GM18858 (cell line): ENCODE measurements around the gene TMEM248.
"Not testable (repeated sequence)": the region's sequence is repeated elsewhere in the genome, so short reads cannot be mapped to it uniquely, and the experiment has no call there.

Source experiments
- ATAC-seq: cut with Tn5 transposase; IDR thresholded peaks from one replicate; pipeline ENCODE4 v1.9.1; 2021; ENCODE audit not compliant: unreplicated experiment

The TMEM248 gene, protein sequence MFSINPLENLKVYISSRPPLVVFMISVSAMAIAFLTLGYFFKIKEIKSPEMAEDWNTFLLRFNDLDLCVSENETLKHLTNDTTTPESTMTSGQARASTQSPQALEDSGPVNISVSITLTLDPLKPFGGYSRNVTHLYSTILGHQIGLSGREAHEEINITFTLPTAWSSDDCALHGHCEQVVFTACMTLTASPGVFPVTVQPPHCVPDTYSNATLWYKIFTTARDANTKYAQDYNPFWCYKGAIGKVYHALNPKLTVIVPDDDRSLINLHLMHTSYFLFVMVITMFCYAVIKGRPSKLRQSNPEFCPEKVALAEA

DNA sequence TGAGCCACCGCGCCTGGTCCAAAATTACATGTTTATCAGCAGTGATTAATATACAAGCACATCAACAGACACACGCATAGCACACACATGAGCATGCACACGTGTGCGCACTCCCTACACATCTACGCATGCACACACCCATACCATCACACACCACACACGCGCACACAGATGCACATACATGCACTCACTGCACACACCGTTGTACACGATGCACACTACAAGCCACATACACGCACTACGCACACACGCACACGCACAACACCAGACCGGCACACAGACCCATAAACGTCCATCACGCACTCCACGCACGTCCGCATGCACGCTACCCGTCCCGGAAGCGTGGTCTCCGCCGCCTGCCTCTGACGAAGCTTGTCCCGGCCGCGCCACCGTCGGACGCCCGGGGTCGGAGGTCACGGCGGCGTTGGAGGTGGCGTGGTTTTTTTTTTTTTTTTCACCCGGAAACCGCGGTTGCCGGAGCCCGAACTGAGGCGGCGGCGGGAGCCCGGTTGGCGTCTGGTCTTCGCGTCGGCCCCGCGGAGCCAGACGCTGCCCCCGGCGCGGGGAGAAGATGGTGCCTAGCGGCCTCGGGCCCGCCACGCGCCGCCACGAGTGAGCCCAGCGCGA is at the start of gene TMEM248:
Gene TMEM248 (plus strand): TSS at position 457 of the 627 bp plus-strand sequence. CDS start 20,641 bp downstream, outside the sequence.
- ATAC-seq: peak; percentile 79

DNA sequence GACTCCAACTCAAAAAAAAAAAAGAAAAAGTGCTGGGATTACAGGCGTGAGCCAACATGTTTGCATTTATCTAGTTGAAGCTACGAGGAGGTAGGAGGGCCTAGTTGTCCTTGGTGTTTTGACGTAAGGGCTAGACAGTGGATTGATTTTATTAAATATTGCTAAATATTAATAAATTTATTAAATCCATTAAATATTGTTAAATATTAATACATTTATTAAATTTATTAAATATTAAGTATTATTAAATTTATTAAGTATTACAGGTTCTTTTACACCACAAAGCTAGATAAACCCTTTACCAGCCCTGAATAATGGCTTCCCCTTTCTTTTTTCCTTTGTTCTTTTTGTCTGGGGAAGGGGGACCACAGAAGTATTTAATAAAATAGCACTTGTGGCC is 47.5 kb upstream of the TMEM248 start:
- ATAC-seq: no peak

DNA sequence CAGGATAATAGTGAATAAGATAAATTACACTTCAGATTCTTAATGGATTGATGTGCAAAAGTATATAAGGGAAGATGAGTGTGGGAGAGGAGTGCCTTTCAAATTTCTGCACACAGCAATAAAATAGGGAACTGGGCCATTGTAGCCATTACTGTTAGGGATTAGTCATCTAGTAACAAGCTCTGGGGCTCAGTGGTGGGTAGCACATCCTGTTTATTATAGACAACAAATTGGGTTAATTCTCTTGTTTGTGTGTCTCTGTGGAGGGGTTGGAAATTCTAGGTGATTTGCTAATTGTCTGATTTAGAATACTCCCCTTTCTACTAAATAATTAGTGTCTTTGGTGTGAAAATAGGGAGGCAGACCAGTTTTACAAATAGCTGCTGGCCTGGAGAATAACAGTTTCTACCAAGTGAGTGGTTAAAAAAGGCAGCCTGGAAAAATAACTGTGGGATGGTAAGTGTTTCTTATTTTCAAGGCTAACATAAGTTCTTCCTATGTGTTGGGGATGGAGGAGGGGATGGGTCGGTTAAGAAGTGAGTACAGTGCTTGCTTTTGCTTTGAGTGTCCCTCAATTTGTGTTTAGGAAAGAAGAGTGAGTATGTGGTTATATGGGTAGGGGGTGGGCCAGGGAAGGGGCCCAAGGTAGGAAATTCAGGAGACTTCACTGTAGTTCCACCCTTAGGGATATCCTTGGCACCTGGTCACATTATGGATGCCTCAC is 43.3 kb upstream of the TMEM248 start:
- ATAC-seq: peak; percentile 97

DNA sequence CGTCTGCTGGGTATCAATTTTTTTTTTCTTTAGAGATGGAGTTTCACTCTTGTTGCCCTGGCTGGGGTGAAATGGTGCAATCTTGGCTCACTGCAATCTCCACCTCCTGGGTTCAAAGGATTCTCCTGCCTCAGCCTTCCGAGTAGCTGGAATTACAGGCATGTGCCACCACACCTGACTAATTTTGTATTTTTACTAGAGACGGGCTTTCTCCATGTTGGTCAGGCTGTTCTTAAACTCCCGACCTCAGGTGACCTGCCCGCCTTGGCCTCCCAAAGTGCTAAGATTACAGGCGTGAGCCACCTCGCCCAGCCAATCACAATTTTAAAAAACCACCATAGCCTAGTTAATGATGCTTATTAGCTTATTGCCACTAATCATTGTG is 42.7 kb upstream of the TMEM248 start:
- not testable (repeated sequence) for ATAC-seq

DNA sequence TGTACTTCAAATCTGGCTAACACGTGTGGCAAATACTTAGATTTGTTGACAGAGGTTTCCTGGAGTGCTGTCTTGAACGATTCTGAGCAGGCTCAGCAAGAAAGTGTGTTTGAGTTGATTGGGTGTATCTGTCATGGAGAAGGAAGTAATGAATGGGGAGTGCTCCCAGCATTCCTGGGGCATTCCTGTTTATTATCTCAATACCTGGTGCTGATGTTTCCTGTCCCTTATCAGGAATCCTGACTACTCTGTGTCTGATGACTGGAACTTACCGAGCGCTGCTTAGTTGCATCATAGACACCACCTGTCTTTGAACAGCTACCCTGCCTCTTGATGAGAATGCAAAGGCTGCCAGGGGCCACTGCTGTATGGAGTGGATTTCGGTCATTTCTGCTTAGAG is 41.0 kb upstream of the TMEM248 start:
- ATAC-seq: no peak

DNA sequence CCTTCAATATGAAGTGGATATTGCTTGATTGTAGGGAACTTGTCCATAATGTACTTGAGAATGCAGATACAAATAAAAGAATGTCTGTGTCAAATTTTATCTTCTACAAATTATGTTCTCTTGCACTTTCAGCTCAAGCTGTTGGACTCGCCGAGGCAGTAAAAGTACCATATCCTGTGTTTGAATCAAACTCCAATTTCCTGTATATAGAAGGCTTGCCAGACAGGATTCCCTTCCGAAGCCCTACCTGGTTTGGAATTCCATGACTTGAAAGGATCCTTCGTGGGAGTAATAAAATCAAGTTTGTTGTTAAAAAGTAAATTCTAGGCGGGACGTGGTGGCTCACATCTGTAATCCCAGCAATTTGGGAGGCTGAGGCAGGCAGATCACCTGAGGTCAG is 40.4 kb upstream of the TMEM248 start:
- not testable (repeated sequence) for ATAC-seq

DNA sequence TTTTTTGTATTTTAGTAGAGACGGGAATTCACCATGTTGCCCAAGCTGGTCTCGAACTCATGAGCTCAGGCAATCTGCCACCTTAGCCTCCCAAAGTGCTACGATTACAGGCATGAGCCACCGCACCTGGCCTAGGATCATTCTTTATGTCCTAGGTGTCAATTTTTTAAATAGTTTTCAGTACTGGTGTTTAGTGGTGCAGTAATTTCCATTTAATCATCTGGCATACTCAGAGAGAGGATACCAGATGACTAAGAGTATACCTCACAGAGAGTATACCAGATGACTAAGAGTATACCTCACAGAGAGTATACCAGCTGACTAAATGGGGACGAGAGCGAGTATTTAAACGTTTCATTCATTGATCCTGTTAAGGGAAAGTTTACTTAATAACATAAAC is 37.3 kb upstream of the TMEM248 start:
- no peak for ATAC-seq

DNA sequence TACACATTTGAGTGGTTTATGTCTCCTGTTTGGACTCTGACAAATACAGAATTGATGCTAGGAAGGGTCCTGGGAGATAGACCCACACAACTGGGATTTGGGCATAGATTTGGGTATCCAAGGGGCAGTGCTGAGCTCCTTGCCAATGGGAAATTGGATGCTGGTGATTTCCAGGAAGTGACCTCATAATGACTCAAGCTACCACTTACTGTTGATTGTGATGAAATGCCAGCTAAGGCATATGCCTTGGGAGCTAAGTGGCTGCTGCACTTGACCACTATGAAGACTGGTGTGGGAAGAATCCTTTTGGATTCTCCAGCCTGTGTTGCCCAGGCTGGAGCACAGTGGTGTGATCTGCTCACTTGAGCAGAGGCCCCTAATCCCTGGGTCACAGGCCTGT is 36.5 kb upstream of the TMEM248 start:
- ATAC-seq: not testable (repeated sequence)

DNA sequence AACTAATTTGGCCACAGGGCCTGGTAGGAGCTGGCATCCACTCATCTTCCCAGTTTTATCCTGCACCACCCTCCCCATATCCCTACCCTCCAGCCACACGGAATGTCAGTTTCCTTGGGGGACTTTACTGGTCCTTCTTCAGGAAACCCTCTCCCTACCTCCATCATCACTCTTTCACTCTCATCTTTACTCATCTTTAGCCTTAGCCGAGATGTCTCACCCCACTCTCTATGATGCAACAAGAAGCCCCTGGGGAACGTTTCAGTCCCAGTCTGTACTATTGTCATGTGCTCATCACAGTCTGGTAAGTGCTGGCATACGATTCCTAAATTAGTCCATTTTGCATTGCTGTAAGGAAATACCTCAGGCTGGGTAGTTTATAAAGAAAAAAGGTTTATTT is 34.9 kb upstream of the TMEM248 start:
- peak; percentile 85 for ATAC-seq

DNA sequence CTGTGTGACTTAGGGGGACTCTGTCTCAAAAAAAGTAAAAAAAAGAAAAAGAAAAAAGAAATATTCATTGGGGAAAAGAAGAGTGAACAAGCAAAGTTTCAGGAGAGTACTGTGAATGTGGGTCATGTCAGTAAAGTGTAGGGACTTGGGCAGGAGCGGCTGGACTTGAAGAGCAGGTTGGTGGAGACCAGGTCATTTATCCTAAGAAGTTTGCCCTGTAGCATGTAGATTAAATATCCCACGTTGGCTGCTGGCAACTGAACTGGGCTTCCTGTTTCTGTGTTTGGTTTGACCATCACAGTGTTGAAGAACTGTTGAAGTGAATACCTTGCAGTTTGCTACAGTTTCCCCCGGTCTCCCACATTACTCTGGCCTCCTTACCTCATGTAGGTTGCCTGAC is 32.8 kb upstream of the TMEM248 start:
- ATAC-seq: not testable (repeated sequence)

DNA sequence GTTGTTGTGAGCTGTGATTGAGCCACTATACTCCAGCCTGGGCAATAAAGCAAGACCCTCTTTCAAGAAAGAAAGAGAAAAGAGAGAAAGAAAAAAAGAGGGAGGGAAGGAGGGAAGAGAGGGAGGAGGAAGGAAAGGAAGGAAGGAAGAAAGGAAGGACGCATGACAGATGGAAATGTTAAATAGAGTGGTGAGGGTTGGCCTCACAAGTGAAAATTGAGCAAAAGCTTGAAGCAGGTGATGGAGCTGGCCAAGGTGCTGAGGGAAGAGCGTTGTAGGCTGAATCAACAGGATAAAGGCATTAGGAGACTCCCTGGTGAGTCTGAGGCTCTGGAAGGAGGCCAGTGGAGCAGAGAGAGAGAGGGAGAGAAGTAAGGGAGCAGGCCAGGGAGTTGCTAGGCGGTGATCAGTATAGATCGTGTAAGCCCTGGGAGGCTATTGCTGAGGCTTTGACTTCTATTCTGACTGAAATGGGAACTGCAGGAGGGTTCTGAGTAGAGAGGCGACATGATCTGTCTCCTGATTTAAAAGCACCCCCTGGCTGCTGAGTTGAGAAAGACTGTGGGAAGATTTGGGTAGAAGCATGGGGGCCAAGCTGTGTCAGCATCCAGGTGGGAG is 26.5 kb upstream of the TMEM248 start:
- ATAC-seq: no peak

DNA sequence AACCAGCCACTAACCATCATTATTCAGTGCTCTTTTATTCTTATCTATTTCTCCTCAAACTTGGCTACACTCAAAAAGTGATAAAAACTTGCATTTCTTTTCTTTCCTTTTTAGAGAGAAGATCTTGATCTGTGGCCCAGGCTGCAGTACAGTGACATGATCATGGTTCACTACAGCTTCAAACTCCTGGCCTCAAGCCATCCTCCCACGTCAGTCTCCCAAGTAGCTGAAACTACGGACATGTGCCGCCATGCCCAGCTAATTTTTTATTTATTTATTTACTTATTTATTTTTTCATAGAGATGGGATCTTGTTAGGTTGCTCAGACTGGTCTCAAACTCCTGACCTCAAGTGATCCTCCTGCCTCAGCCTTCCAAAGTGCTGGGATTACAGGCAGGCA is 24.6 kb upstream of the TMEM248 start:
- ATAC-seq: no peak

DNA sequence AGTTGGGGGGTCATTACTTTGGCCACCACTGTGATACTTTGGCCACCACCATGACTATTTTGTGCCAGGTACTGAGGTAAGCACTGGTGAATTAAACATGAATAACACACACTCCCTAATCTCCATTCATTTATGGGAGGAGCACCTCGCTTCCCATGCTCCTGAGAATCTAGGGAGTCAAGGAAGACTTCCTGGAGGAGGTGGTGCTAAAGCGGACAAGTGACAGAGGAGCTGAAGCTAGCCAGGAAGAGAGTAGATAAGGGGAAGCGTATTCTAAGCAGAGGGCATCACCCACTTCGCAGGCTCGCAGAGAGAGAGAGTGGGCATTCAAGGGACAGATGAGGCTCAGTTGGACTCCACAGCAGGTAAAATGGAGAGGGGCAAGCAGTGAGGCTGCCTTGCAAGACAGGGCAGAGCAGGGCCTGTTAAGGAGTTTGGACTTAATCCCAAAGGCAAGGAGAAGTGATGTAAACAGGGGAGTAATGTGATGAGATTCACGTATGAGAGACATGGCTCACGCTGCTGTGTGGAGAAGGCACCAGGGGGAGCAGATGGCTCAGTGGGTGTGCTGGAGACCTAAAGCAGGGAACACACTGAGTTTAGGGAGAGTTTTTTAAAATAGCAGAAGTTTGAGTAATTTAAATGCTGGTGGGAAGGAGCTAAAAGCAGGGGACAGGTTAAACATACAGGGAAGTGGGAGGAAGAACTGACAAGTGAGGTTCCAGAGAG is 21.3 kb upstream of the TMEM248 start:
- ATAC-seq: no peak

DNA sequence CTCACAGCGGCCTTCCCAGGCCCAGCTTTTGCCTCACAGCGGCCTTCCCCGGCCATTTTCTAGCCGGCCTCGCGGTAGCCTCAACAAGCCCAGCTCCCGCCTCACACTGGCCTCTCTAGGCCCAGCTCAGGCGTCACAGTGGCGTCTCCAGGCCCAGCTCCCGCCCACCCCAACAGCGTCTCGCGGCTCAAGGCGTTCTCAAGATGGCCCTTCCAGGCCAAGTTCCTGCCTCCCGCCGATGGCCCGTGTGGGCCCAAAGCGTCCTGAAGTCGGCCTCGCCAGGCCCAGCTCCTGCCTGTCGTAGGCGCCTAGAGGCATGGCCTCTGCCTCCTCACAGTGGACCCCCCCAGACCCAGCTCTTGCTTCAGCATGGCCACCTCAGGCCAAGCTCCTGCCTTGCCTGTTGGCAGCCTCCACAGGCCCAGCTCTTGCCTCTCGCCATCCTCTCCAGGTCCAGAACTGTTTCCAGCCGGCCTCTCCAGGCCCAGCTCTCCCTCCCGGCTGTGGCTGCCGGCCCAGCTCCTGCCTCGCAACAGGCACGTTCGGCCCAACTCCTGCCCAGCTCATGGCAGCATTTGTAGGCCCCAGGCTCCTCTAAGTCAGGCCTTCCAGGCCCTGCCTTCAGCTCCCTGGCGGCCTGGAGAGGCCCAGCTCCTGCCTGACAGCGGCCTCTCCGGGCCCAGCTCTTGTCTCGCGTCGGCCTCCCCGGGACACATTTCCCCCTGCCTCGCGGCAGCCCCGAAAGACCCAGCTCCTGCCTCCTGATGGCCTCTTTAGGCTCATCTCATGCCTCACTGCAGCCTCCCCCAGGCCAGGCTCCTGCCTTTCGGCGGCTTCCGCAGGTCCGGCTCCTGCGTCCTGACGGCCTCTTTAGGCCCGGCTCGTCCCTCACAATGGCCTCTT is 18.8 kb upstream of the TMEM248 start:
- no peak for ATAC-seq

DNA sequence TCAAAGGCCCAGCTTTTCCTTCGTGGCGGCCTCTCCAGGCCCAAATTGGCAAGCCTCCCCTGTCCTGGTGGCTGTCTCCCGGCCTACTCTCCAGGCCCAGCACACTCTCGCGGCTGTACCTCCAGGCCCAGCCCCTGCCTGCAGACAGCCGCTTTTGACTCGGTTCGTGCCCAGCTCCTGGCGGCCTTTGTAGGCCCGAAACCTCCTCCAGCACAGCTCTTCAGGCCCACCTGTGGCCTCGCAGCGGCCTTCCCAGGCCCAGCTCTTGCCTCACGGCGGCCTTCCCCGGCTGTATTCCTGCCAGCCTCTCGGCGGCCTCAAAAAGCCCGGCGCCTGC is 18.2 kb upstream of the TMEM248 start:
- no peak for ATAC-seq

DNA sequence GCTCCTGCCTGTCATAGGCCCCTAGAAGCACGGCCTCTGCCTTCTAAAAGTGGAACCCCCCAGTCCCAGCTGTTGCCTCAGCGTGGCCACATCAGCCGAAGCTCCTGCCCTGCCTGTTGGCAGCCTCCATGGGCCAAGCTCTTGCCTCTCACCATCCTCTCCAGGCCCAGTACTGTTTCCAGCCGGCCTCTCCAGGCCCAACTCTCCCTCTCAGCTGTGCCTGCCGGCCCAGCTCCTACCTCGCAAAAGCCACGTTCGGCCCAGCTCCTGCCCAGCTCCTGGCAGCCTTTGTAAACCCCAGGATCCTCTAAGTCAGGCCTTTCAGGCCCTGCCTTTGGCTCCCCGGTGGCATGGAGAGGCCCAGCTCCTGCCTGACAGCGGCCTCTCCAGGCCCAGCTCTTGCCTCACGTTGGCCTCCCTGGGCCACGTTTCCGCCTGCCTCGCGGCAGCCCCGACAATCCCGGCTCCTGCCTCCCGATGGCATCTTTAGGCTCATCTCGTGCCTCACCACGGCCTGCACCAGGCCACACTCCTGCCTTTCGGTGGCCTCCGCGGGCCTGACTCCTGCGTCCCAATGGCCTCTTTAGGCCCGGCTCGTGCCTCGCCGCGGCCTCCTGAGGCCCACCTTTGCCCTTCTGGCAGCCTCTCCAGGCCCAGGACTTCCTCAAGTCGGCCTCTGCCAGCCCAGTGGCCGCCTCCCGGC is 17.5 kb upstream of the TMEM248 start:
- no peak for ATAC-seq

DNA sequence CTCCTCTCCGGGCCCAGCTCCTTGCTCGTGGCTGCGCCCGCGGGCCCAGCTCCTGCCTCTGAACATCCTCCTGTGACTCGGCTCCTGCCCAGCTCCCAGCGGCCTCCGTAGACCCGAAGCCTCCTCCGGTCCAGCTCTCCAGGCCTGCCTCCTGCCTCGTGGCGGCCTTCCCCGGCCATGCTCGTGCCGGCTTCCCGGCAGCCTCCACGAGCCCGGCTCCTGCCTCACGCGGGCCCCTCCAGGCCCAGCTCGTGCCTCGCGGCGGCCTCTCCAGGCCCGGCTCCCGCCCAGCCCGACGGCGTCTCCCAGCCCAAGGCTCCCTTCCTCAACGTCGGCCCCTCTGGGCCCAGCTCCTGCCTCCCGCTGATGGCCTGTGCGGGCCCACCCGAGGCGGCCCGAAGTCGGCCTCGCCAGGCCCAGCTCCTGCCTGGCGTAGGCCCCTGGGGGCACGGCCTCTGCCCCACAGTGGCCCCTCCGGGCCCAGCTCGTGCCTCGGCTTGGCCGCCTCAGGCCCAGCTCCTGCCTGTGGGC is 16.9 kb upstream of the TMEM248 start:
- no peak for ATAC-seq

DNA sequence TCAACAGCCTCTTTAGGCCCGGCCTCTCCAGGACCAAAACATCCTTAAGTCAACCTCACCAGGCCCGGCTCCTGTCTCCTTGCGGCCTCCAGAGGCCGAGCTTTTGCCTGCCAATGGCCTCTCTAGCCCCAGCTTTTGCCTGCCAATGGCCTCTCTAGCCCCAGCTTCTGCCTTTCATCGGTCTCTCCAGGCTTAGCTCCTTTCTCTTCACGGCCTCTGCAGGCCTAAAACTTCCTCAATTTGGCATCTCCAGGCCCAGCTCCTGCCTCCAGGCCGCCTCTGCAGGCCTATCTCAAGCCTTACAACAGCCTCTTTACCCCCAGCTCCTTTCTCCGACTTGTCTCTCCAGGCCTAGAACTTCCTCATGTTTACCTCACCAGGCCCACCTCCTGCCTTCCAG is 15.7 kb upstream of the TMEM248 start:
- no peak for ATAC-seq

DNA sequence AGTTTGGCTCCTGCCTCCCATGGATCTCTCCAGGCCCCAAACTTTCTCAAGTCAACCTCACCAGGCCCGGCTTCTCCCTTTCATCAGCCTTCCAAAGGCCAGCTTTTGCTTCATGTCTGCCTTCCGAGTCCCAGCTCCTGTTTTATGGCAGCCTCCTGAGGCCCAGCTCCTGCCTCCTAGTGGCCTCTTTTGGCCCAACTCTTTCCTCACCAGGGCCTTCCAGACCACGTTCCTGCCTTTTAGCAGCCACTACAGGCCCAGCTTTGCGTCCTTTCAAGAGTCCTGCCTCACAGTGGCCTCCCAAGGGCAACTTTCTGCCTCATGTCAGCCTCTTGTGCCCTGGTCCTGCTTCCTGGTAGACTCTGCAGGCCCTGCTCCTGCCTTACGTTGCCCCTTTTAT is 15.3 kb upstream of the TMEM248 start:
- ATAC-seq: no peak
